Activated T-cell treated with anti-CD3 and anti-CD28 coated beads, Interleukin-2, amount 50 U/mL, for 4 hours (primary cell): ENCODE measurements around the gene KCNQ5. TPM values are rescaled to one million over a fixed set of nuclear protein-coding genes. Genes with fewer than 3 reads are reported as not detected.

ENCODE experiments used
- ATAC-seq, 2 donors: fragments of 200-7000 bp; cut with Tn5 transposase; one replicate each; pipeline ENCODE4 v1.10.0; 2021
- DNase-seq: peaks from one replicate; pipeline ENCODE4 v3.0.0-alpha.2; 2020
- H3K27me3 Mint-ChIP-seq: one replicate; pipeline ENCODE4 v1.8.0; 2021; ENCODE audit warnings: low read depth, mixed read lengths
- H3K36me3 Mint-ChIP-seq: one replicate; pipeline ENCODE4 v1.8.0; 2022; ENCODE audit warnings: mixed read lengths; ENCODE audit not compliant: insufficient read depth
- H3K4me1 Mint-ChIP-seq: one replicate; pipeline ENCODE4 v1.8.0; 2021; ENCODE audit warnings: low read depth, mixed read lengths
- H3K4me3 Mint-ChIP-seq: one replicate; pipeline ENCODE4 v1.8.0; 2021; ENCODE audit warnings: mild to moderate bottlenecking, moderate library complexity, mixed read lengths
- H3K9me3 Mint-ChIP-seq: one replicate; pipeline ENCODE4 v1.8.0; 2021; ENCODE audit warnings: mixed read lengths
- total RNA-seq, 3 donors: library from RNA; stranded (reverse); gene quantifications; one replicate each; pipeline ENCODE4 v1.2.1, GENCODE V29; 2021

The KCNQ5 gene
- total RNA-seq, 3 donors from 2014 or later, result 9.7 to 13.1 (median 11.0) TPM

DNA sequence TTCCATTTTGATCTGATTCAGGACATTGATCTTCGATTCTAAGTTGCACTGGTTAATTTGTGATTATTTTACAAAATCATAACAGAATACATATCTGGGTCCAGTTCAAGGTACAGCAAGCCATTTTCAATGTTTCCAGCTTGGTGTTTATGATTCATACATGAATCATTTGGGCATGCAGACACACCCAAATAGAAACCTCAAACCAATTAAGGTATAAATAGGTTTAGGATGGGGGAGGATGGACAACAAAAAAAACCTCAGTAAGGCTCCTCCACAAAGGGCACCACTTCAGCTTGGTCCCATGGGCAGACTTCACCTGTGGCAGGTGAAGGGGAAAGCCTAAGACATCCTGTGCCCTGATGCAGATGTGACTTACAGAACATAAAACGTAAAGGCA is 410.7 kb downstream of the KCNQ5 start:
- no peaks in the 10 kb centered on the region for H3K36me3 Mint-ChIP-seq
- H3K4me3 Mint-ChIP-seq, result no peak overlapping the region
- ATAC-seq (no peak), DNase-seq (no peak)
- H3K27me3 Mint-ChIP-seq, result no peaks in the 10 kb centered on the region
- H3K9me3 Mint-ChIP-seq, result no peaks in the 10 kb centered on the region
- peaks cover 3% of the 10 kb centered on the region for H3K4me1 Mint-ChIP-seq

DNA sequence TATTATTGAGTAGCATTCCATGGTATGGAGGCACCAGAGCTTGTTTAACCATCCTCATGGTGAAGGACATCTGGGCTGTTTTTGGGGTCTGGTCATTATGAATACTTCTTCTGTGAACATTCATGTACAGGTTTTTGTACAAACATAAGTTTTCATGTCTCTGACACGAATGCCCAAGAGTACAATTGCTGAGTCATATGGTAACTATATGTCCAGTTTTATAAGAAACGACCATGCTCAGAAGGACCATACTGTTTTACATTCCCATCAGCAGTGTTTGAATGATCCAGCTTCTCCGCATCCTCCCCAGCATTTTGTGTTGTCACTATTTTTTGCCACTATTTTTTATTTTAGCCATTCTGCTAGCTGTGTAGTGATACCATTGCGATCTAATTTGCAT is 414.8 kb downstream of the KCNQ5 start:
- no peak for DNase-seq
- H3K4me1 Mint-ChIP-seq, result peaks cover 3% of the 10 kb centered on the region
- H3K36me3 Mint-ChIP-seq, result peaks cover 4% of the 10 kb centered on the region
- peaks cover 12% of the 10 kb centered on the region for H3K9me3 Mint-ChIP-seq
- ATAC-seq, result no peak
- H3K4me3 Mint-ChIP-seq, result no peak overlapping the region
- H3K27me3 Mint-ChIP-seq, result no peaks in the 10 kb centered on the region

DNA sequence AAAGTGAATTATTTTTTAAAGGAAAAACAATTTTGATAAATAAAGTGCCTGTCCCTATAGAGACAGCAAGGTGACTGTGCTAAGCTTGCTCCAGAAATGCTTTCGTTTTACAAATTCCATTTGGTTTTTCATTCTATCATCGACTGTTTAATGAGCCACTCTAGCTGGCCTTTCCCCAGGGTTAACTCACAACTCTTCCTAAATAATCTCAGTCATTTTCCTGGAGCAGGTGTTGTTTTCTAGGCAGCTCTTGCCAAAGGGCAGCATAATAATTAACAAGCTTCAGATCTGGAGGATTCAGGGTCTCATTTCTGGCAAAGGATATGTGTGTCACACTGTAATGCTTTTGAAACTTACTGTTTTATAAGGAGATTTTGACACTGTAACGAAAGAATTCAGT is 419.2 kb downstream of the KCNQ5 start:
- Mint-ChIP-seq H3K36me3 (peaks cover 15% of the 10 kb centered on the region), H3K4me3 (no peak overlapping the region), H3K9me3 (peaks cover 12% of the 10 kb centered on the region), H3K4me1 (no peaks in the 10 kb centered on the region), H3K27me3 (no peaks in the 10 kb centered on the region)
- DNase-seq (no peak), ATAC-seq (no peak)

DNA sequence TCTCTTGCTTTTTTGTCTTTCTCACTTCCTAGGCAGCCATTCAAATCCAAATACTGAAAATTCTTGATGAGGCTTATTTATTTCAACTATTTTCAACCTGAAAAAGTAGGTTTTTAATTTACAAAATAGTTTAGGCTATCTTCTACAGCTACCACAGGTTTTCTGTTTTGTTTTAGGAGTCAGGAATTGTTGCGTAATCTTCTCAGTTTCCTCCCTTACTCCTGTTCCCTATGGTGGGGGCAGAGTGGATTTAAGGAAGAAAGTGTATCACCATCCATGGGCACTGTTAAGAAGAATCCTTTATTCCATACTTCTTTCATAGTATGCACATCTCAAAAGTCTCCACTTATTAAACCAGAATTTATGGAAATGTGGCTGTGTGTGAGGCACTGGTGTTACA is 421.0 kb downstream of the KCNQ5 start:
- no peak for DNase-seq
- H3K27me3 Mint-ChIP-seq, result no peaks in the 10 kb centered on the region
- no peak for ATAC-seq
- no peak overlapping the region for H3K4me3 Mint-ChIP-seq
- peaks cover 15% of the 10 kb centered on the region for H3K36me3 Mint-ChIP-seq
- H3K9me3 Mint-ChIP-seq, result peaks cover 12% of the 10 kb centered on the region
- H3K4me1 Mint-ChIP-seq, result no peaks in the 10 kb centered on the region

DNA sequence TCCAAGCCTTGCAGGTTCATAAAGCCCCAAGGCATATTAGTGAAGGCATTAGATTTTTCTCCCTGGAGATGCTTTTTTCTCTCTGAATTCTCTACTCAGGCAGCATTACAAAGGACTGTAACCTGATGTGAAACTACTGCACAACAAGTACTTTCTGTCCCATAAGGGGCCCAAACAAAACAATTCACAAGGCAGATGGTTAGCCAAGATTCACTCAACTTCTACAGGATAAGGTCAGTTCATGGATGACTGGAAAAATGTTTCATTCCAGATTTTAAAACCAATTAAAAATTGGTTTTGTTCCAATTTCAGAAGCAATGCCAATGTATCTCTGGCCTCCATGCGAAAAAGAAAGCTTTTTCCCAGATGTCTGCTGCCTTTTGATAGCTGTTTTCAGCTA is 421.6 kb downstream of the KCNQ5 start:
- Mint-ChIP-seq H3K27me3 (no peaks in the 10 kb centered on the region), H3K4me3 (no peak overlapping the region)
- no peak for DNase-seq

DNA sequence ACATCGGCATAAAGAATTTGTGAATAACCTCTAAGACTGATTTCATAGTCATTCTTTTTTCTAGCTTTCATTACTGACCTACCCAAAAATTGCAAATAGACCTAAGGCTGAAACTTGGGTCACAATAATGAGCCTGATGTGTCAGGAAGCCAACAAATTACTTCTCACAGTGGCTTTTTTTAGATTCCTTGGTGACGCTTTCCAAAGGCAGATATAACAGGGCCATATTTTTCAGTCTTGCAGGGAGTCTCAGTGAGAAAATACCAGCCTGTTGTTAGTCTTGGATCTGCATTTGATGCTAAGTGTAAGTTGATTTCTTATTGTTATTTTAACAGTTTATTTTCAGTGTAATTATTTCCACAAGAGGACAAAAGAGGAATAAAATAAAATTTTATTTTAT is 423.7 kb downstream of the KCNQ5 start:
- no peak overlapping the region for H3K4me3 Mint-ChIP-seq
- H3K9me3 Mint-ChIP-seq, result no peaks in the 10 kb centered on the region
- no peaks in the 10 kb centered on the region for H3K27me3 Mint-ChIP-seq
- ATAC-seq (no peak), DNase-seq (no peak)
- H3K4me1 Mint-ChIP-seq, result no peaks in the 10 kb centered on the region
- peaks cover 13% of the 10 kb centered on the region for H3K36me3 Mint-ChIP-seq

More for the DNA sequence above, 421.6 kb downstream of the KCNQ5 start:
- ATAC-seq, result no peak
- H3K9me3 Mint-ChIP-seq, result peaks cover 12% of the 10 kb centered on the region
- H3K4me1 Mint-ChIP-seq, result no peaks in the 10 kb centered on the region
- peaks cover 15% of the 10 kb centered on the region for H3K36me3 Mint-ChIP-seq

DNA sequence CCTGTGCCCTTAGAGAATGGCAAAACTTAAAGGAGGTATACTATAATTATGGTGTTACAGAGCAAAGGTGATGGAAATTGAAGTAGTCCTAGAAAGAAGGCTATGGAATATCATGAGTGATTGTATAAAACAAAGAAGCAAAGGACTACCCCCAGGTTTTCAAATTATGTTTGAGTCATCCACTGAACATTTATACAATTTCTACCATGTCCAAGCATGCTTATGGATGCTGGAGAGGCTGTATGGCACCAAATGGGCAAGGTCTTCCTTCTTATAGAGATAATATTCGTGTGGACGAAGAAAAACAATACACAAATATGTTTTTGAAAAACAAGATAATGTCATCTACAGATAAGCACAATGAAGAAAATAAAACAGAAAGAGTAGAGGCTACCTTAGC is 425.9 kb downstream of the KCNQ5 start:
- H3K4me3 Mint-ChIP-seq, result no peak overlapping the region
- peaks cover 8% of the 10 kb centered on the region for H3K36me3 Mint-ChIP-seq
- H3K4me1 Mint-ChIP-seq, result no peaks in the 10 kb centered on the region

DNA sequence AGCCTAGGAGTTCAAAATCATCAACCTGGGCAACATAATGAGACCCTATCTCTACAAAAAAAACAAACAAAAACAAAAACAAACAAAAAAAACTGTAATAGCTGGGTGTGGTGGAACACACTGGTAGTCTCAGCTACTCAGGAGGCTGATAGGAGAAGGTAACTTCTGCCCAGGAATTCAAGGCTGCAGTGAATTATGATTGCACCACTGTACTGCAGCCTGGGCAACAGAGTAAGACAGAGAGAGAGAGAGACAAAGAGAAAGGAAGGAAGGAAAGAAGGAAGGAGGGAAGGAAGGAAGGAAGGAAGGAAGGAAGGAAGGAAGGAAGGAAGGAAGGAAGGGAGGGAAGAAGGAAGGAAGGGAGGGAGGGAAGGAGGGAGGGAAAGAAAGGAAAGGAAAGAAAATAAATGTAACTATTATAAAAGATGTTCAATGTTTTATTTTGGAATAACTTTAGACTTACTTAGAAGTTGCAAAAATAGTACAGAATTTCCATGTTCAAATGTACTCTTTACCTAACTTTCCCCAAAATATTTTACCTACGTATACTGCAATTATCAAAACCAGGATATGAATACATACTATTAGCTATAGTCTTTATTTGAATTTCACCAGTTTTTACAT is 428.2 kb downstream of the KCNQ5 start:
- Mint-ChIP-seq H3K9me3 (no peaks in the 10 kb centered on the region), H3K36me3 (no peaks in the 10 kb centered on the region), H3K4me3 (no peak overlapping the region), H3K4me1 (no peaks in the 10 kb centered on the region), H3K27me3 (no peaks in the 10 kb centered on the region)
- ATAC-seq (no peak), DNase-seq (no peak)

More for the DNA sequence above, 425.9 kb downstream of the KCNQ5 start:
- Mint-ChIP-seq H3K27me3 (no peaks in the 10 kb centered on the region), H3K9me3 (no peaks in the 10 kb centered on the region)
- DNase-seq (no peak), ATAC-seq (no peak)

DNA sequence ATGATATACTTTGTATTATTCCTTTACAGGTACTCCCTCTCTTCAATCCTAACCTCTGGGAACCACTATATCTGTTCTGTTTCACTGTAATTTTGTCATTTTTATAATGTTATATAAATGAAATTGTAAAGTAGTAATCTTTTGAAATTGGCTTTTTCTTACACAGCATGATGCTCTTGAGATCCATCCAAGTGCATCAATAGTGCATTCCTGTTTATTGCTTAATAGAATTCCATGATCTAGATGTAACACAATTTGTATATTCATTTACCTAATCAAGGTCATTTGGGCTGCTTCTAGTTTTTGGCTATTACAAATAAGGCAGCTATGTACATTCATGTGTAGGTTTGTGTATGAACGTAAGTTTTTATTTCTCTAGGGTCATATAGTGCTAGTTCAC is 428.8 kb downstream of the KCNQ5 start:
- Mint-ChIP-seq H3K27me3 (no peaks in the 10 kb centered on the region), H3K4me3 (no peak overlapping the region), H3K36me3 (no peaks in the 10 kb centered on the region), H3K9me3 (no peaks in the 10 kb centered on the region), H3K4me1 (no peaks in the 10 kb centered on the region)
- ATAC-seq, result no peak
- DNase-seq, result no peak

DNA sequence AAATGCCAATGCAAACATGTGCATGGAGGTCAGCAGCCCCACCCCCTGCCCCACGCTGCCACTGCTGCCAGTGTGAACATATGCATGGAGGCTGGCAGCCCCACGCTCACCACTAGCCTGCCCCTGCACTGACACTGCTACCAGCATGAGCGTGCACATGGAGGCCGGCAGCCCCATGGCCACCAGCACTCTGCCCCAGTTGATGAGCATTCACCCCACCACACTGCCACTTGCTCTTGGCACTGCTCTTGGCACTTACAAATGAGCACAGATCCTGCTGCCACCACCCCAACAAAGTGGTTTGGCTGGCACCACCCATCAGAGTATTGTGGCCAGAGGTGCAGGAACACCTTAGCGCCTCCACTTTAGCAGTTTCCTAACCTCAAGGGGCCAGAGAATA is 429.3 kb downstream of the KCNQ5 start:
- no peak for DNase-seq
- no peak overlapping the region for H3K4me3 Mint-ChIP-seq
- no peak for ATAC-seq
- no peaks in the 10 kb centered on the region for H3K27me3 Mint-ChIP-seq
- H3K9me3 Mint-ChIP-seq, result no peaks in the 10 kb centered on the region
- H3K4me1 Mint-ChIP-seq, result no peaks in the 10 kb centered on the region
- no peaks in the 10 kb centered on the region for H3K36me3 Mint-ChIP-seq

DNA sequence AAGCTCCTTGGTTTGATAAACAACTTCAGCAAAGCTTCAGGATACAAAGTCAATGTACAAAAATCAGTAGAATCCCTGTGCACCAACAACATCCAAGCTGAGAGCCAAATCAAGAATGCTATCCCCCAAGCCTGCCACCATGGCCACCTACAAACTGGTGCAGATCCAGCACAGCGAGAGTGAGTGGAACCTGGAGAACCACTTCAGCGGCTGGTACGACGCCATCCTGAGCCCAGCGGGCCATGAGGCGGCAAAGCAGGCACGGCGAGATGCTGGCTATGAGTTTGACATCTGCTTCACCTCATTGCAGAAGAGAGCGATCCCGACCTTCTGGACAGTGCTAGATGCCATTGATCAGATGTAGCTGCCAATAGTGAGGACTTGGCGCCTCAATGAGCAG is 433.1 kb downstream of the KCNQ5 start:
- Mint-ChIP-seq H3K9me3 (no peaks in the 10 kb centered on the region), H3K4me3 (no peak overlapping the region), H3K4me1 (no peaks in the 10 kb centered on the region), H3K36me3 (no peaks in the 10 kb centered on the region), H3K27me3 (no peaks in the 10 kb centered on the region)
- ATAC-seq (no peak), DNase-seq (no peak)

DNA sequence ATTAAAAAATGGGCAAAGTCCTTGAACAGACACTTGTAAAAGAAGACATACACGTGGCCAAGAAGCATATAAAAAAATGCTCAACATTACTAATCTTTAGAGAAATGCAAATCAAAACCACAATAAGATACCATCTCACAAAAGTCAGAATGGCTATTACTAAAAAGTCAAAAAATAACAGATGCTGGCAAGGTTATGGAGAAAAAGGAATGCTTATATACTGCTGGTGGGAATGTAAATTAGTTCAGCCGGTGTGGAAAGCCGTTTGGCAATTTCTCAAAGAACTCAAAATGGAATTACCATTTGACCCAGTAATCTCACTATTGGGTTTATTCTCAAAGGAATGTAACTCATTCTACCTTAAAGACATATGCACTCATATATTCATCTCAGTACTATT is 436.9 kb downstream of the KCNQ5 start:
- ATAC-seq, result no peak
- no peak overlapping the region for H3K4me3 Mint-ChIP-seq
- no peak for DNase-seq
- H3K36me3 Mint-ChIP-seq, result no peaks in the 10 kb centered on the region
- no peaks in the 10 kb centered on the region for H3K27me3 Mint-ChIP-seq
- H3K9me3 Mint-ChIP-seq, result no peaks in the 10 kb centered on the region
- no peaks in the 10 kb centered on the region for H3K4me1 Mint-ChIP-seq

DNA sequence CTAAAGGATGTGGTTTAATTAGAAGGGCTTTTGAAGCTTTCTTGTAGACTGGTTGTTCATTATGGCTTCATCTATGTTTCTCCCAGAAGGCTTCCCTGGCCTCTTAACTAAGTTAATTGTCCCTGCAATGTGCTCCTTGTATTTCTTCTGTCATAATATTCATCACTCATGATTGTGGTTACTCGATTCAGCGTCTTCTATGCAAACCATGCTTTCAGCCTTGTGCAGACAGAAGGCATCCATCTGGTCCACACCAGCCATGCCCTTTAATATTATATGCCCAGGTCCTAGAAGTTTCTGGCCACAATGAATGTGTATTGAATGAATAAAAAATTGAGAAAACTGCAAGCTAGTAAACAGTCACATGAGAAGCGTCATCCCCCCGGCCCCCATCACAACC is 440.3 kb downstream of the KCNQ5 start:
- H3K9me3 Mint-ChIP-seq, result no peaks in the 10 kb centered on the region
- no peak overlapping the region for H3K4me3 Mint-ChIP-seq
- DNase-seq, result no peak

DNA sequence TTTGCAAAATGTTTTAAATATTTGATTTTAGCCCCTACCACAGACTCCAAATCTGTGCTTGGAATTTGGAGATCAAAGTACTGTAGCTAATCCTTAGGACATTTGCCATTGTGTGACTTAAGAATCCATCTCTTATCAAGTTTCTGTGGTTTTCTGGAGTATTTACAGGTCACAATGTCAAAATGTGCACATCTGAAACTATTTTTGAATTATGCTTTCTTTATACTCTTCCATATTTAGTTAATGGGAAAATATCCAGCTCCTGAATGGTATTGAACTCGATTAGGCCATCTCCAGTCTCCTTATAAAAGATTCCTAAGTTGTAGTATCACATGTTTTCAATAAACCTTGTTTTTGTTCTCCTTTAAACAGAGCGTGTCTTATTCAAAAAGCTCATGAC is 441.0 kb downstream of the KCNQ5 start:
- ATAC-seq, result no peak

More for the DNA sequence above, 440.3 kb downstream of the KCNQ5 start:
- ATAC-seq, result no peak
- Mint-ChIP-seq H3K27me3 (no peaks in the 10 kb centered on the region), H3K36me3 (peaks cover 3% of the 10 kb centered on the region), H3K4me1 (no peaks in the 10 kb centered on the region)

DNA sequence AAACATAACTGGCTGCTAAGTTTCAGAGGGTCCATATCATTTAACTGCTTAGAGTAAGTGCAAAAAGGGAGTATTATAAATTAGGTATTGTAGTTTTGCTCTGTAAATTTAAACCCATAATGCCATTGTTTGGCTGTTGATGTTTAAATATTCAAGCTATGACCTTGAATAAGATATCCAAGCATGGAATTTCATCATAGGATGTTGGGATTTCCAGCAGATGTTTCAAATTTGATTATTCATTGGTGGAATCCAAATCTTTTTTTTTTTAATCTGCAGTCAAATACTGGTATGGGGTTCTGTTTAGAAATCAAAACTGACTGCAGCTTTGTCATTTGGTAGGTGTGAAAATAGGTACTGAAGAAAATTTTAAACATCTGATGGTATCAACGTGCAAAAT is 442.4 kb downstream of the KCNQ5 start:
- DNase-seq (no peak), ATAC-seq (no peak)
- Mint-ChIP-seq H3K36me3 (peaks cover 3% of the 10 kb centered on the region), H3K9me3 (no peaks in the 10 kb centered on the region), H3K27me3 (no peaks in the 10 kb centered on the region), H3K4me1 (no peaks in the 10 kb centered on the region), H3K4me3 (no peak overlapping the region)

More for the DNA sequence above, 441.0 kb downstream of the KCNQ5 start:
- Mint-ChIP-seq H3K4me3 (no peak overlapping the region), H3K9me3 (no peaks in the 10 kb centered on the region), H3K4me1 (no peaks in the 10 kb centered on the region), H3K27me3 (no peaks in the 10 kb centered on the region), H3K36me3 (peaks cover 3% of the 10 kb centered on the region)
- DNase-seq, result no peak

DNA sequence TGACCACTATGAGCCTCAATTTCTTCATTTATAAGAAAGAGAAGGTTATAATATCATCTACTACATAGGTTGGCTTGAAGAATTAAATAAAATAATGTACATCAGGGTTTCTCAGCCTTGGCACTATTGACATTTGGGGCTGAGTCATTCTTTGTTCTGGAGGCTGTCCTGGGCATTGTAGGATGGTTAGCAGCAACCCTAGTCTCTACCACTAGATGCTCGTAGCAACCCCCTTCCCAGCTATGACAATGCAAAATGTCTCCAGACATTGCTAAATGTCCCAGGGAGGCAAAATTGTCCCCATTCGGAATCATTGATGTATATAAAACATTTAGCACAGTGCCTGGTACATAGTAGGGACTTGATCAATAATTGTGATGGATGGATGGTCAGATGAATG is 451.4 kb downstream of the KCNQ5 start:
- H3K4me3 Mint-ChIP-seq, result no peak overlapping the region
- no peak for ATAC-seq
- no peaks in the 10 kb centered on the region for H3K27me3 Mint-ChIP-seq
- no peak for DNase-seq
- H3K36me3 Mint-ChIP-seq, result no peaks in the 10 kb centered on the region
- no peaks in the 10 kb centered on the region for H3K4me1 Mint-ChIP-seq
- no peaks in the 10 kb centered on the region for H3K9me3 Mint-ChIP-seq
